Muscle of leg (tissue), 11 donors: Measurements from ENCODE around the gene SST. TPM values are rescaled to one million over a fixed set of nuclear protein-coding genes. Genes with fewer than 3 reads are reported as not detected.
"Not testable (repeated sequence)": the region's sequence is repeated elsewhere in the genome, so short reads cannot be mapped to it uniquely, and the experiment has no call there.

Experiments
- DNase-seq: peaks from one replicate; pipeline ENCODE4 v3.0.0; 2013
- H3K27ac ChIP-seq: one replicate; pipeline ENCODE4 v1.5.1; 2013; ENCODE audit warnings: mild to moderate bottlenecking, low read length, control low read depth
- H3K27me3 ChIP-seq: one replicate; pipeline ENCODE4 v1.6.1; 2013; ENCODE audit warnings: low read length; ENCODE audit not compliant: control insufficient read depth, insufficient read depth
- H3K36me3 ChIP-seq: one replicate; pipeline ENCODE4 v1.6.1; 2013; ENCODE audit warnings: low read length; ENCODE audit not compliant: control insufficient read depth, insufficient read depth
- H3K4me1 ChIP-seq: one replicate; pipeline ENCODE4 v1.6.1; 2013; ENCODE audit warnings: low read length; ENCODE audit not compliant: control insufficient read depth, insufficient read depth
- H3K4me3 ChIP-seq: one replicate; pipeline ENCODE4 v1.5.1; 2013; ENCODE audit warnings: low read length, control low read depth
- H3K9me3 ChIP-seq: replicated peaks from 2 replicates; pipeline ENCODE4 v1.6.1; 2013; ENCODE audit warnings: low read depth, low read length; ENCODE audit not compliant: control insufficient read depth
- WGBS: methylation state at CpG from one replicate; pipeline ENCODE4 v1.1.5; 2013; ENCODE audit warnings: missing lambda C conversion rate; ENCODE audit not compliant: insufficient coverage; 5-methylcytosine and 5-hydroxymethylcytosine counted together
- polyA plus RNA-seq, 8 donors: library from polyadenylated mRNA; unstranded; fragments of 120-200 nt; gene quantifications; one replicate each; pipeline versions ENCODE4 v1.2.1 to v1.2.3, GENCODE V29; 2013; ENCODE audit warnings: inconsistent platforms in 1 of 8, low replicate concordance in 1 of 8; ENCODE audit not compliant: insufficient read length in 8 of 8, insufficient read depth in 1 of 8
- total RNA-seq: library from RNA; stranded (reverse); fragments of 120-200 nt; gene quantifications from one replicate; pipeline ENCODE4 v1.2.4, GENCODE V29; 2013

The SST gene
- total and polyA plus RNA-seq, 9 donors = 0.27 to 7.9 (median 1.8) TPM; not detected in 4

DNA sequence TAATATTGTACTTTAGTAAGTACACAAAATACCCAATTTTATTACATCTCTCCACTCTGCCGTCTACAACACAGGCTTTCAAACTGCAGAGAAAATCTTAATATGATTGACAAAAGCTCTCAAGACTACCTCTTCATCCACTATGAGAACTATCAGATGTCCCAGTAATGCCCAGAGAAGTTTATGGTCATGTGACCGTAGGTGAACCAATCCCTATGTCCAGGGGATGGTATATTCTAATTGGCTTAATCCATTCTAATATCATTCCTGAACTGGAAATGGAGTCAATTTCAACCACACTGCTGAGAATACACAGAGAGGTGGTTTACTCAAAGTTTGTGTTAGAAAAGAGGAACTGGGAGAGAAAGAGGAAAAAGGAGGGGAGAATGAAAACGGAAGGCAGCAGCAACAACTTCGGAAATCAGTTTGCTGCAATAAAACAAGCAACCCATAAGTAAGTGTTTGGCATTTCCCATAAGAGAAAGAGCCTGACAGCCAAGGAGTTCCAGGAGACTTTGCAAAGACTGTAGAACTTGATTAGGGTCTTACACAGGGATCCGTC, 7.3 kb downstream of the SST start:
- no CpG with 5 or more reads among the region's 5 CpGs for WGBS
- Histone ChIP-seq H3K27ac (no peak overlapping the region), H3K9me3 (no peaks in the 10 kb centered on the region), H3K4me1 (no peaks in the 10 kb centered on the region), H3K27me3 (no peaks in the 10 kb centered on the region), H3K4me3 (no peak overlapping the region), H3K36me3 (no peaks in the 10 kb centered on the region)
- no peak for DNase-seq

DNA sequence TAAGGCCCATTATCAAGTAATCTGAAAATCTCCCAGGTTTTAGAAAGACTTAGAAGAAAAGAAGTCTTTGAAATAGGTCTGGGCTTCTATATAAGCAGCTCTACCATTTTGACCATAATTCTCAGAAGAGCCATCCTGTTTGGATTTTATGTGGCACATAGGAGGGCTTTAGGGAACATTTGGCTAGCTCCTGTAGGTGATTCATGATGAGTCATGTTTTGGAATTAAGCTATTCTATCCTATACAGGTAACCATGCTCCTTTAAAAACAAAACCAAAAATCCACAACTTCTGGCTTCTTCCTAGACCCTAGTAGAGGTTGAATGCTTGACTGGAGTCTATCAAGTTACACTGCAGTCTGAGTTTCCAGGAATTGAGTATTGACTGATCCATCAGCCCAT, 8.9 kb downstream of the SST start:
- no peaks in the 10 kb centered on the region for H3K9me3 ChIP-seq

DNA sequence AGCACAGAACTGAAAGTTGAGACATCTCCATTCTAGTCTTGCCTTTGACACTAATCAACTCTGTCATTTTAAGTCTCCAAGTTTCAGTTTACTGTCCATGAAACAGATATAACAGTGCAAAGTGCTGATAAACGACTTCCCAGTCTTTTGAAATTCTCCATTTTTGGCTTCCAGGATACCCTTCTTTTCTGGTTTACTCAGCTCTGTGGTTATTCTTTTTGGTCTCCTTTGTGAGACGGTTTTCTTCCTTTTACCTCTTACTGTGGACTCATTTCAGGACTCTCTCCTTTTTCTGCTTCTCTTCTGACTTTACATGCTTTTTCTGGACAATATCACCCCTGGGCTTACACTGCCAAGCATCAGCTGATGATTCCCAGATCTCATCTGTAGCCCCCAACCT, 18.9 kb downstream of the SST start:
- no peak for DNase-seq
- H3K9me3 ChIP-seq = no peaks in the 10 kb centered on the region
- H3K4me3 ChIP-seq = no peak overlapping the region
- no peaks in the 10 kb centered on the region for H3K36me3 ChIP-seq
- H3K27ac ChIP-seq = no peak overlapping the region
- H3K27me3 ChIP-seq = no peaks in the 10 kb centered on the region
- no peaks in the 10 kb centered on the region for H3K4me1 ChIP-seq
- 49% methylated on average over 2 of the region's 2 CpGs for WGBS

More for the DNA sequence above, 8.9 kb downstream of the SST start:
- H3K36me3 ChIP-seq = no peaks in the 10 kb centered on the region
- DNase-seq = no peak
- H3K4me1 ChIP-seq = no peaks in the 10 kb centered on the region
- H3K27ac ChIP-seq = no peak overlapping the region
- no peaks in the 10 kb centered on the region for H3K27me3 ChIP-seq
- H3K4me3 ChIP-seq = no peak overlapping the region

DNA sequence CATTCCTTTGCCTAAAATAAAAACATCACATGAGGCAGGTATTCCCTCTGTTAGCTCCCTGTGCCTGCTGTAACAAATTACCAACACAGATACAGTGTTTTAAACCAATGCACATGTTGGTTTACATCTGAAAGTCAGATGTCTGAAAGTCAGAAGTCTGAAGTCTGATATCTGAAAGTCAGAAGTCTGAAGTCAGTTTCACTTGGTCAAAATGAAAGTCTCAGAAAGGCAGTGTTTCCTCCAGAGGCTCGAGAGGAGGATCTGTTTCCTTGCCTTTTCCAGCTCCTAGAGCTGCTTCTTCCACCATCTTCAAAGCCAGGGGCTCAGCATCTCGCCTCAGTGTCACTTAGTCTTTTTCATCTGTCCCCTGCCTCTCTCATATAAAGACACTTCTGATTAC, 22.0 kb downstream of the SST start:
- H3K4me3 ChIP-seq = no peak overlapping the region
- no peaks in the 10 kb centered on the region for H3K27me3 ChIP-seq
- WGBS = 75% methylated on average over 2 of the region's 2 CpGs
- H3K9me3 ChIP-seq = no peaks in the 10 kb centered on the region
- no peaks in the 10 kb centered on the region for H3K4me1 ChIP-seq
- H3K27ac ChIP-seq = no peak overlapping the region
- no peaks in the 10 kb centered on the region for H3K36me3 ChIP-seq
- DNase-seq = no peak

DNA sequence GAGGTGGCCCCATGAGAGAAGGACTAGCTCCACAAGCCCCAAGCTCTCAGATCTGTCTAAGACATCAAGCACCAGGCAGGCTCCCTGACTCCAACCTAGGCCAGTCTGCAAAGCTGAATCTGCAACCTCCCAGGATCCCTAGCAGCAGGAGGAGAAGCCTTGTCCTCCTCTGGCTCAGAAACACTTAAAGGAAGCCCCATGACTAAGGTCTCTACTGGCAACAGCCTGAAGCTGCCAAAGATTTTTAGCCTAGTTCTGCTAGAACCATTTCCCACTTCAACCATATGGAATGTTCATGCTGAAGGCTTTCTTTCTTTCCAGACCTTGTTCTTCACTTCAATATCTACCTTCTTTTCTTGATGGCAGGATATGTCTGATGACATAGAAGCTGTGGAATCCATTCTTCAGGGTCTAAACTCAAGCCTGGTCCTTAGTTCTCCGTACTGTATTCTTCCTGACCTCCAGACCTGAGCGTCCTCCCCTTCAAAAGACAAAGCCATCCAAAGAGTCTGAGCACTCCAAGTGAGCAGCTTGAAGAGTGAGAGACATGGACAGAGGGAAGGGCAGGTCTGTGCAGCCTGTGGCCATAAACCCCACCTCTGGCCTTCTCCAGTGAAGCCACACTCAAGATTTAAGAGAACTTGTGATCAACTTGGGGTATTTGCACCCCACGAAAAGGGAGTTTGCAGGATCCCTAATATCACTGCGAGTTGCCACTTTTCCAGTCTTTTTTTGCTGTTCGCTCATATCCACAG, 23.1 kb downstream of the SST start:
- H3K9me3 ChIP-seq = no peaks in the 10 kb centered on the region
- H3K27ac ChIP-seq = no peak overlapping the region
- no peaks in the 10 kb centered on the region for H3K27me3 ChIP-seq
- 91% methylated on average over 3 of the region's 5 CpGs for WGBS
- no peaks in the 10 kb centered on the region for H3K36me3 ChIP-seq
- H3K4me1 ChIP-seq = no peaks in the 10 kb centered on the region
- no peak overlapping the region for H3K4me3 ChIP-seq
- DNase-seq = no peak

DNA sequence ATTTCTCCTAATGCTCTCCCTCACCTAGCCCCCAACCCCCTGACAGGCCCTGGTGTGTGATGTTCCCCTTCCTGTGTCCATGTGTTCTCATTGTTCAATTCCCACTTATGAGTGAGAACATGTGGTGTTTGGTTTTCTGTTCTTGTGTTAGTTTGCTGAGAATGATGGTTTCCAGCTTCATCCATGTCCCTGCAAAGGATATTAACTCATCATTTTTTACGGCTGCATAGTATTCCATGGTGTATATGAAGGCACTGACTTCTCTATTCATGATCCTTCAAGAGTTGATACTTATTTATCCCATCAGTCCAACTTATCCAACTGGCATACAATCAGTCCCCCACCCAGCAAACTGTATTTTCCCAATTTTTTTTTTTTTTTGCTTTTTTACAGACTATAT, 24.8 kb downstream of the SST start:
- H3K9me3 ChIP-seq, H3K4me3 ChIP-seq, DNase-seq, H3K27ac ChIP-seq, H3K4me1 ChIP-seq, H3K27me3 ChIP-seq, H3K36me3 ChIP-seq: not testable (repeated sequence)
- whole genome bisulfite sequencing = no CpG with 5 or more reads among the region's 1 CpG

DNA sequence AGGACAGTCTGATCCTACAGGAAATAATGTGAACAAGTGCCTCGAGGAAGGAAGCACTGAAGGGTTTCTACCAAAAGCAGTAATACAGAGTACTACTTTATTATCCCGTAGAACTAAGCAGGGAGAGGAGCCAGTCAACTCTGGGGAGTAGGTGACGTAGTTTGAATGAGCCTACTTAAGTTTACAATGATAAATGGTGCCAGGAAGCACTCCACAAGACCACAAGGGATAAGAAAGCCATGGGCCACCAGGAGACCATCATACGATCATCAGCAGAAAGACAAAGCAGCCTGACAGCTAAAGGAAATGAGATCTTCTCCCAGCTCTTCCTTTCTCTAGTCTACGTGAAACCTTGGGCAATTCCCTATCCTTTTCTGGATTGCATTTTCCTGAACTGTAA, 27.3 kb downstream of the SST start:
- H3K4me3 ChIP-seq = no peak overlapping the region
- no peaks in the 10 kb centered on the region for H3K27me3 ChIP-seq
- WGBS = no CpG with 5 or more reads among the region's 5 CpGs

DNA sequence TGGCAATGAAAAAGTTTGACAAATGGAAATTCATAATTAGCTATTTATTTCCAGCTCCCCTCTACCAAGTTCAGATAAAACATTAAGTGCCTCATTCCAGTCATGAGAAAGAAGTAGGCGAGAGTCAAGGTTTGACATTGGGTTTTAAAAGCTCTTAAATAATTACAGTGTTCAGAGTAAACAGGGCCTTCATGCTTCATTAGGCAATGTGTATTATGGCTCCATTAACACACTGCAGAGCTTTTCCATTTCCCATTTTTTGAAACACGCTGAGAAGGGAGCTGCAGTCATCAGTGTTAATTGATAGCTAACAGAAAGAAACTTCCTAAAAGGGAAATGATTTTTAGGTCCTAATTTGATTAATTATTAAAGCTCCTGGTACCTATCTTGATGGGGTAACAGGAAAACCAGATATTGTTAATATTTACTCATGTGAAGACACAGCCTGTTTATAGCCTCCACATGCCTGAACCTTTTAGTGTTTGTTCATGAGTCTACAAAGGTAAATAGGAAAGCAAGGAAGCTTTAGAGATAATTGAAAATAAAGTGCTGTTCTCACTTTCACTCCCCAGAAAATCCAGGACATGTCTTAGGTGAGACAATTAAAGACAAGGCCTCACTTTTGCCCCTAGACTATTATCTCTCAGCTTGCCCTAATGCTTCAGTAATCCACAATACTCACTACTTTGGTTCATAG, 28.7 kb downstream of the SST start:
- Histone ChIP-seq H3K4me1 (no peaks in the 10 kb centered on the region), H3K27ac (no peak overlapping the region), H3K36me3 (no peaks in the 10 kb centered on the region), H3K27me3 (no peaks in the 10 kb centered on the region), H3K9me3 (no peaks in the 10 kb centered on the region), H3K4me3 (no peak overlapping the region)
- DNase-seq = no peak
- no CpG with 5 or more reads among the region's 2 CpGs for WGBS

More for the DNA sequence above, 27.3 kb downstream of the SST start:
- Histone ChIP-seq H3K4me1 (no peaks in the 10 kb centered on the region), H3K27ac (no peak overlapping the region), H3K9me3 (no peaks in the 10 kb centered on the region), H3K36me3 (no peaks in the 10 kb centered on the region)
- DNase-seq = no peak

DNA sequence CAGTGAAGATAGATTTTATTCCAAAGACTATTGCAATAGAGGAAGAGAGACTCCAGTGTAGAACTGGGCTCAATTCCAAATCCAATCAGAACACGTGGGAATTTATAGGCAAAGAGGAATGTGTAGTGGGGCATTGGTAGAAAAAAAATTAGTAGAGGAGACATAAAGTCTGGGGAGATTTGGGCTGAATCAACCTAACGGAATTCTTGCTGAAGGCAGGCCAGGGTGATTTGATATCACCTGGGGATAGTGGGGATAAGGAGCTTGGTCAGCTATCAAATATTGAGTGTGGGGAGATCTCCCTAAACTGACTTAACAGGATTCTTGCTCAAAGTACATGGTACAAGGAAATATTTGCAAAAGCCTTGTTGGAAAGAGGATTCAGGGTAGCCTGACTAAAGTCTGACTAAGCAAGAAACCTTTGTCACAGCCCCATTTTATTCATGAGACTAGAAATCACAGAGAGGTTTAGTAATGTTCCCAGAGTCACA, 29.6 kb downstream of the SST start:
- Histone ChIP-seq H3K27me3 (no peaks in the 10 kb centered on the region), H3K36me3 (no peaks in the 10 kb centered on the region), H3K9me3 (no peaks in the 10 kb centered on the region), H3K4me1 (no peaks in the 10 kb centered on the region), H3K27ac (no peak overlapping the region), H3K4me3 (no peak overlapping the region)
- WGBS = 42% methylated on average over 2 of the region's 2 CpGs
- no peak for DNase-seq

DNA sequence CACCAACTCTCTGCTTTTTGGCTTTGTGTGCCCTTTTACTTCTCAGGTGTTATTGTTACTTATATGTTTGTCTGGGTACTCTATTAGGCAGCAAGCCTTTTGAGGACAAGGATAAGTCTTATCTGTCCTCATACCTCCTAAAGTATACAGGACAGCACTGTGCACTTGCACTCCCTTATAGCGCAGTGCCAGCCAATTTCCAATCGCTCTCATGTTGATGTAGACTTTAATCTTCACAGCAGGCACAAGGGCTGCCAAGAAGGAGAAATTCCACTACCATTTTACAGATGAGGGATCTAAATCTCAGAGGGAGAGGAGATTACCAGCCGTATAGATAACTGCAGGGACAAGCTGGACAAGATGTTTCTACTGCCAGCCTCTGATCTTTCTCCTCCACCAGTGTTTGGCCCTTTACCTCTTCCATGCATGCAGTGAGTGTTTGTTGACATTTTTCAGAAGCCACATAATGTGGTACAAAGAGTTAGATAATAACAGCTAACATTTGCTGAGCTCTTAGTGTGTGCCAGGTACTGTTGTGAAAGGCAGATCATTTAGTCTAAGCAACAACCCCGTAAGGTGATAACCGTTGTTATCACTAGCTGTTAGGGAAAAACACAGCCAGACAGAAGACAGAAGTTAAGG, 30.1 kb downstream of the SST start:
- H3K27me3 ChIP-seq = no peaks in the 10 kb centered on the region
- WGBS = no CpG with 5 or more reads among the region's 5 CpGs

More for the DNA sequence above, 30.1 kb downstream of the SST start:
- Histone ChIP-seq H3K27ac (no peak overlapping the region), H3K9me3 (no peaks in the 10 kb centered on the region), H3K4me3 (no peak overlapping the region), H3K4me1 (no peaks in the 10 kb centered on the region), H3K36me3 (no peaks in the 10 kb centered on the region)
- no peak for DNase-seq
